ENCODE data around the gene KIF26B.

KIF26B gene

GRCh38 chr1:245558069-245558468, 403.3 kb downstream of the KIF26B start:
- DNase-seq (ENCODE audit: insufficient read length, low spot score) (no peak), FAIRE-seq (no peak)

GRCh38 chr1:245560316-245560859, 405.6 kb downstream of the KIF26B start:
- no peak for FAIRE-seq
- no peak for TF ChIP-seq SPI1 (IDR thresholded peaks at IDR 0.05; ENCODE audit: low read depth, low read length)
- TF ChIP-seq POLR2A (IDR thresholded peaks at IDR 0.05; ENCODE audit: low read depth, low read length) = no peak
- TF ChIP-seq POU2F2 (IDR thresholded peaks at IDR 0.05; ENCODE audit: low read depth, low read length) = no peak
- no peak for TF ChIP-seq POLR2AphosphoS5 (IDR thresholded peaks at IDR 0.05; ENCODE audit: low read depth, low read length)
- no peak for TF ChIP-seq TAF1 (IDR thresholded peaks at IDR 0.05; ENCODE audit: low read depth, low read length)
- no peak for TF ChIP-seq PAX5 (IDR thresholded peaks at IDR 0.05; ENCODE audit: insufficient read depth, low read length, severe bottlenecking)
- DNase-seq (ENCODE audit: insufficient read length, low spot score) = no peak

More at GRCh38 chr1:245558069-245558468, 403.3 kb downstream of the KIF26B start:
- TF ChIP-seq PAX5 (IDR thresholded peaks at IDR 0.05; ENCODE audit: insufficient read depth, low read length, severe bottlenecking) (no peak), POU2F2 (IDR thresholded peaks at IDR 0.05; ENCODE audit: low read depth, low read length) (no peak), POLR2AphosphoS5 (IDR thresholded peaks at IDR 0.05; ENCODE audit: low read depth, low read length) (no peak), SPI1 (IDR thresholded peaks at IDR 0.05; ENCODE audit: low read depth, low read length) (no peak), TAF1 (IDR thresholded peaks at IDR 0.05; ENCODE audit: low read depth, low read length) (no peak), POLR2A (IDR thresholded peaks at IDR 0.05; ENCODE audit: low read depth, low read length) (no peak)

GRCh38 chr1:245561665-245562234, 407.0 kb downstream of the KIF26B start:
- TF ChIP-seq SPI1 (IDR thresholded peaks at IDR 0.05; ENCODE audit: low read depth, low read length) (no peak), POU2F2 (IDR thresholded peaks at IDR 0.05; ENCODE audit: low read depth, low read length) (no peak), POLR2A (IDR thresholded peaks at IDR 0.05; ENCODE audit: low read depth, low read length) (no peak), TAF1 (IDR thresholded peaks at IDR 0.05; ENCODE audit: low read depth, low read length) (no peak), POLR2AphosphoS5 (IDR thresholded peaks at IDR 0.05; ENCODE audit: low read depth, low read length) (no peak), PAX5 (IDR thresholded peaks at IDR 0.05; ENCODE audit: insufficient read depth, low read length, severe bottlenecking) (no peak)
- no peak for FAIRE-seq
- DNase-seq (ENCODE audit: insufficient read length, low spot score) = no peak

DNA sequence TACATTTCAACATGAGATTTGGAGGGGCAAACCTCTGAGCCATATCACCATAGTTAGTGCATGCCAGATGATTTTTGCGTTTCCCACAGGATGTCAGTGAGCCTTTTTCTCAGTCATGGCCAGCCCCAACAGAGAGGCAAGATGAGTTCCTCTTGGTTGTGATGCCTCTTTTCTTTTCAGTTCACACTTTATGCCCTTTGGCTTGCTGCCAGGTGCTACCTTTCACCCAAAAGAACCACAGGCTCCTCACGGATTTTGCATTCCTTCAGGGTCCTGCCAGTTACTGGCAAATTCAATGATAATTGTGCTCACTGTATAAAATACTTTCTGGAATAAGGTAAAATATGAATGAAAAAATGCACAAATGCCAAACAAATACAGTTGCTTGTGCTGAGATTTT, 411.3 kb downstream of the KIF26B start:
- TF ChIP-seq TAF1 (IDR thresholded peaks at IDR 0.05; ENCODE audit: low read depth, low read length) (no peak), PAX5 (IDR thresholded peaks at IDR 0.05; ENCODE audit: insufficient read depth, low read length, severe bottlenecking) (no peak), SPI1 (IDR thresholded peaks at IDR 0.05; ENCODE audit: low read depth, low read length) (no peak), POLR2AphosphoS5 (IDR thresholded peaks at IDR 0.05; ENCODE audit: low read depth, low read length) (no peak), POLR2A (IDR thresholded peaks at IDR 0.05; ENCODE audit: low read depth, low read length) (no peak), POU2F2 (IDR thresholded peaks at IDR 0.05; ENCODE audit: low read depth, low read length) (no peak)
- no peak for FAIRE-seq

DNA sequence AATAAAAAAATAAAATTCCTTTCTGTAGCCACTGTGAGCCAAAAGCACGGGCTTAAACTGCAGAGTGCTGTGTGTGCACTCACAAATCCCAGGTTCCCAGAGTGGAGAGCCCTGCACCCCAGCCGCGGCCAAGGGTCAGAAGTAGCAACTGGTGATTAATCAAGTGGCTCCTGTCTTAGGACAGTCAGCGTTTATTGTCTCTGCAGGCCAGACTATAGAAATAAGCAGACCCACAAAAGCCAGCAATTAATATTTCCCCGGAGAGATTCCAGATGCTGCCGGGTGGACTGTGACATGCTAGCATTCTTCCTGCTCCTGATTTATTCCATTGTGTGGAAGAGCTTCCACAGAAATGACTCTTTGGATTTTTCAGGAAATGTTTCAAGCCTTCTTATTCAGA, 412.2 kb downstream of the KIF26B start:
- FAIRE-seq (no peak), DNase-seq (ENCODE audit: insufficient read length, low spot score) (no peak)
- TF ChIP-seq POLR2AphosphoS5 (IDR thresholded peaks at IDR 0.05; ENCODE audit: low read depth, low read length) = no peak
- no peak for TF ChIP-seq POU2F2 (IDR thresholded peaks at IDR 0.05; ENCODE audit: low read depth, low read length)
- TF ChIP-seq PAX5 (IDR thresholded peaks at IDR 0.05; ENCODE audit: insufficient read depth, low read length, severe bottlenecking) = no peak
- TF ChIP-seq TAF1 (IDR thresholded peaks at IDR 0.05; ENCODE audit: low read depth, low read length) = no peak
- no peak for TF ChIP-seq SPI1 (IDR thresholded peaks at IDR 0.05; ENCODE audit: low read depth, low read length)
- TF ChIP-seq POLR2A (IDR thresholded peaks at IDR 0.05; ENCODE audit: low read depth, low read length) = no peak

More for the DNA sequence above, 411.3 kb downstream of the KIF26B start:
- DNase-seq (ENCODE audit: insufficient read length, low spot score) = no peak

GRCh38 chr1:245571815-245572294, 417.1 kb downstream of the KIF26B start:
- DNase-seq (ENCODE audit: insufficient read length, low spot score) = no peak
- FAIRE-seq = no peak
- TF ChIP-seq POLR2A (IDR thresholded peaks at IDR 0.05; ENCODE audit: low read depth, low read length) = no peak
- no peak for TF ChIP-seq POLR2AphosphoS5 (IDR thresholded peaks at IDR 0.05; ENCODE audit: low read depth, low read length)
- no peak for TF ChIP-seq TAF1 (IDR thresholded peaks at IDR 0.05; ENCODE audit: low read depth, low read length)
- no peak for TF ChIP-seq POU2F2 (IDR thresholded peaks at IDR 0.05; ENCODE audit: low read depth, low read length)
- TF ChIP-seq PAX5 (IDR thresholded peaks at IDR 0.05; ENCODE audit: insufficient read depth, low read length, severe bottlenecking) = no peak
- TF ChIP-seq SPI1 (IDR thresholded peaks at IDR 0.05; ENCODE audit: low read depth, low read length) = no peak

DNA sequence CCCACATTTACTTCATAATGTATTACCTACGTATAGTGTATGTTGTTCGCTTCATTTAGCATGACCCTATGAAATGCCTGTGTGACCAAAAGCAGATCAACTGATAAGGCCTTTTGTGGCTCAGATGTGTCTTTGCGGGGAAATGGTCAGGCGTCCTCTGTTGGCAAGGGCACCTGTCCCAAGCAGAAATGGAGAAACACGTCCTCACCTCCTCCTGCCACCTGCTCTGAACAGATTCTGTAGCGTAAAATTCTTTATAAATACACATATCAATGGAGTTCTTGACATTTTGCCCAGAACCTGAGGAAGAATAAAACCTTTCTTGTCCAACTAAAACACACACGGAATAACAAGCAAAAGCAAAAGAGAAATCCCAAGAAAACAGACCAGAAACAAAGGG, 417.9 kb downstream of the KIF26B start:
- DNase-seq (ENCODE audit: insufficient read length, low spot score) (no peak), FAIRE-seq (no peak)
- TF ChIP-seq PAX5 (IDR thresholded peaks at IDR 0.05; ENCODE audit: insufficient read depth, low read length, severe bottlenecking) (no peak), POU2F2 (IDR thresholded peaks at IDR 0.05; ENCODE audit: low read depth, low read length) (no peak), TAF1 (IDR thresholded peaks at IDR 0.05; ENCODE audit: low read depth, low read length) (no peak), POLR2AphosphoS5 (IDR thresholded peaks at IDR 0.05; ENCODE audit: low read depth, low read length) (no peak), SPI1 (IDR thresholded peaks at IDR 0.05; ENCODE audit: low read depth, low read length) (no peak), POLR2A (IDR thresholded peaks at IDR 0.05; ENCODE audit: low read depth, low read length) (no peak)

- DNase-seq (ENCODE audit: insufficient read length, low spot score) = no peak
- TF ChIP-seq TAF1 (IDR thresholded peaks at IDR 0.05; ENCODE audit: low read depth, low read length) (no peak), POLR2AphosphoS5 (IDR thresholded peaks at IDR 0.05; ENCODE audit: low read depth, low read length) (no peak), PAX5 (IDR thresholded peaks at IDR 0.05; ENCODE audit: insufficient read depth, low read length, severe bottlenecking) (no peak), POLR2A (IDR thresholded peaks at IDR 0.05; ENCODE audit: low read depth, low read length) (no peak), SPI1 (IDR thresholded peaks at IDR 0.05; ENCODE audit: low read depth, low read length) (no peak), POU2F2 (IDR thresholded peaks at IDR 0.05; ENCODE audit: low read depth, low read length) (no peak)
- FAIRE-seq = no peak
These were observed 420.9 kb downstream of the KIF26B start for GRCh38 chr1:245575710-245576109.

- no peak for TF ChIP-seq POLR2A (IDR thresholded peaks at IDR 0.05; ENCODE audit: low read depth, low read length)
- TF ChIP-seq SPI1 (IDR thresholded peaks at IDR 0.05; ENCODE audit: low read depth, low read length) = no peak
- DNase-seq (ENCODE audit: insufficient read length, low spot score) = no peak
- FAIRE-seq = no peak
These were observed 421.5 kb downstream of the KIF26B start for GRCh38 chr1:245576323-245576722.
